ENCODE measurements around the gene HCRT. TPM values are rescaled to one million over a fixed set of nuclear protein-coding genes. Genes with fewer than 3 reads are reported as not detected.

Gene HCRT
- total and polyA plus RNA-seq, 2 donors = 0.19 to 0.23 TPM

GRCh38 chr17:42182927-42183734 is 2.1 kb downstream of the HCRT start:
- H3K27me3 ChIP-seq (ENCODE audit: control insufficient read depth in 2 of 2, insufficient read depth in 1 of 2, low read length in 1 of 2) = peaks cover 33 to 63% of the 10 kb centered on the region in 2 donors
- 73% methylated on average over 9 of the region's 9 CpGs for WGBS

GRCh38 chr17:42181851-42182207 is 3.4 kb downstream of the HCRT start:
- Histone ChIP-seq H3K4me1 (ENCODE audit: control insufficient read depth in 2 of 2, insufficient read depth in 2 of 2, low read length in 2 of 2) (peaks cover 18 to 43% of the 10 kb centered on the region in 2 donors), H3K27me3 (ENCODE audit: control insufficient read depth in 2 of 2, insufficient read depth in 1 of 2, low read length in 1 of 2) (peaks cover 33 to 71% of the 10 kb centered on the region in 2 donors), H3K4me3 (ENCODE audit: low read length in 2 of 2) (no peak overlapping the region), H3K9me3 (ENCODE audit: control insufficient read depth in 2 of 2, insufficient read depth in 1 of 2, low read length in 1 of 2) (peaks cover 0 to 10% of the 10 kb centered on the region in 2 donors), H3K36me3 (ENCODE audit: control insufficient read depth in 2 of 2, insufficient read depth in 2 of 2, low read length in 1 of 2) (no peaks in the 10 kb centered on the region), H3K27ac (ENCODE audit: low read depth in 1 of 2, low read length in 1 of 2) (no peak overlapping the region)
- no peak for DNase-seq (ENCODE audit: low read depth in 6 of 9, low spot score in 9 of 9)
- WGBS = 87% methylated on average over 2 of the region's 2 CpGs

More at GRCh38 chr17:42182927-42183734, 2.1 kb downstream of the HCRT start:
- no peak for DNase-seq (ENCODE audit: low read depth in 6 of 9, low spot score in 9 of 9)
- H3K36me3 ChIP-seq (ENCODE audit: control insufficient read depth in 2 of 2, insufficient read depth in 2 of 2, low read length in 1 of 2) = no peaks in the 10 kb centered on the region
- peak overlapping the region; percentile 58 to 70 for H3K4me3 ChIP-seq (ENCODE audit: low read length in 2 of 2)
- H3K4me1 ChIP-seq (ENCODE audit: control insufficient read depth in 2 of 2, insufficient read depth in 2 of 2, low read length in 2 of 2) = peaks cover 18 to 43% of the 10 kb centered on the region in 2 donors
- peaks cover 0 to 10% of the 10 kb centered on the region in 2 donors for H3K9me3 ChIP-seq (ENCODE audit: control insufficient read depth in 2 of 2, insufficient read depth in 1 of 2, low read length in 1 of 2)
- no peak overlapping the region for H3K27ac ChIP-seq (ENCODE audit: low read depth in 1 of 2, low read length in 1 of 2)

GRCh38 chr17:42180922-42181850 is 4.1 kb downstream of the HCRT start, which contains the start of gene KCNH4:
TSS of gene KCNH4 (minus strand) at chr17:42181142. CDS start at chr17:42180945, 197 bp downstream.
- peaks cover 0 to 10% of the 10 kb centered on the region in 2 donors for H3K9me3 ChIP-seq (ENCODE audit: control insufficient read depth in 2 of 2, insufficient read depth in 1 of 2, low read length in 1 of 2)
- peak in 6 of 9 donors; percentile 45 to 81 (median 61) for DNase-seq (ENCODE audit: low read depth in 6 of 9, low spot score in 9 of 9)
- peaks cover 33 to 71% of the 10 kb centered on the region in 2 donors for H3K27me3 ChIP-seq (ENCODE audit: control insufficient read depth in 2 of 2, insufficient read depth in 1 of 2, low read length in 1 of 2)
- peaks cover 18 to 43% of the 10 kb centered on the region in 2 donors for H3K4me1 ChIP-seq (ENCODE audit: control insufficient read depth in 2 of 2, insufficient read depth in 2 of 2, low read length in 2 of 2)
- H3K36me3 ChIP-seq (ENCODE audit: control insufficient read depth in 2 of 2, insufficient read depth in 2 of 2, low read length in 1 of 2) = no peaks in the 10 kb centered on the region
- WGBS = 5% methylated on average over 60 of the region's 60 CpGs
- H3K27ac ChIP-seq (ENCODE audit: low read depth in 1 of 2, low read length in 1 of 2) = no peak within 1 kb of the TSS
- H3K4me3 ChIP-seq (ENCODE audit: low read length in 2 of 2) = peak within 1 kb of the TSS in 1 of 2 donors; percentile 38

DNA sequence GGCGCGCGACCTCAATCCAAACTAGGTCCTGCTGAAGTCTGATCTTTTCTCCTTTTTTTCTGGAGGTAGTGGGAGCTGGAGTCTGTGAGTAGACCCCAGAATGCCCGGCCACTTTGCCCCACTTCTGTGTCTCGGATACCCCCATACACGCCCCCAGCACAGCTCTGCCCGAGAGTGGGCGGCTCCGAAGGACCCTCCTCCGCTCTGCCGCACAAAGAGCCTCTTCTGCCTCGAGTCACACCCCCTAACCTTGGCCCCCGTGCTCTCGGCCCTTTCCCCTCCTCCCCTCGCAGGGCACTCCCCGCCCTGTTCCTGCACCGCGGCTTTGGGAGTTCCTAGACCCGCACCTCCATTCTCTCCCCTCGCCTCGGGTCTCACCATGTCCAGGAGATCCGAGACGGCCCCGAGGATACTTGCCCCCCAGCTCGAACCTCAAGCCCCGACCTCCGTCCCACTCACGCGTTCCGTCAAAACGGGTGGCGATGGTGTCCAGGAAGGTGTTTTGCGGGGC is 4.8 kb downstream of the HCRT start:
- Histone ChIP-seq H3K9me3 (ENCODE audit: control insufficient read depth in 2 of 2, insufficient read depth in 1 of 2, low read length in 1 of 2) (peaks cover 0 to 13% of the 10 kb centered on the region in 2 donors), H3K27ac (ENCODE audit: low read depth in 1 of 2, low read length in 1 of 2) (no peak overlapping the region), H3K4me1 (ENCODE audit: control insufficient read depth in 2 of 2, insufficient read depth in 2 of 2, low read length in 2 of 2) (peaks cover 18 to 41% of the 10 kb centered on the region in 2 donors), H3K4me3 (ENCODE audit: low read length in 2 of 2) (peak overlapping the region in 1 of 2 donors; percentile 38), H3K36me3 (ENCODE audit: control insufficient read depth in 2 of 2, insufficient read depth in 2 of 2, low read length in 1 of 2) (no peaks in the 10 kb centered on the region), H3K27me3 (ENCODE audit: control insufficient read depth in 2 of 2, insufficient read depth in 1 of 2, low read length in 1 of 2) (peaks cover 33 to 77% of the 10 kb centered on the region in 2 donors)
- WGBS = 5% methylated on average over 33 of the region's 33 CpGs
- DNase-seq (ENCODE audit: low read depth in 6 of 9, low spot score in 9 of 9) = no peak

GRCh38 chr17:42179911-42180410 is 5.3 kb downstream of the HCRT start:
- Histone ChIP-seq H3K36me3 (ENCODE audit: control insufficient read depth in 2 of 2, insufficient read depth in 2 of 2, low read length in 1 of 2) (no peaks in the 10 kb centered on the region), H3K27ac (ENCODE audit: low read depth in 1 of 2, low read length in 1 of 2) (no peak overlapping the region), H3K27me3 (ENCODE audit: control insufficient read depth in 2 of 2, insufficient read depth in 1 of 2, low read length in 1 of 2) (peaks cover 33 to 79% of the 10 kb centered on the region in 2 donors), H3K9me3 (ENCODE audit: control insufficient read depth in 2 of 2, insufficient read depth in 1 of 2, low read length in 1 of 2) (peaks cover 0 to 13% of the 10 kb centered on the region in 2 donors), H3K4me1 (ENCODE audit: control insufficient read depth in 2 of 2, insufficient read depth in 2 of 2, low read length in 2 of 2) (peaks cover 17 to 36% of the 10 kb centered on the region in 2 donors), H3K4me3 (ENCODE audit: low read length in 2 of 2) (no peak overlapping the region)
- 22% methylated on average over 20 of the region's 20 CpGs for WGBS
- peak in 4 of 9 donors; percentile 34 to 65 (median 46) for DNase-seq (ENCODE audit: low read depth in 6 of 9, low spot score in 9 of 9)

DNA sequence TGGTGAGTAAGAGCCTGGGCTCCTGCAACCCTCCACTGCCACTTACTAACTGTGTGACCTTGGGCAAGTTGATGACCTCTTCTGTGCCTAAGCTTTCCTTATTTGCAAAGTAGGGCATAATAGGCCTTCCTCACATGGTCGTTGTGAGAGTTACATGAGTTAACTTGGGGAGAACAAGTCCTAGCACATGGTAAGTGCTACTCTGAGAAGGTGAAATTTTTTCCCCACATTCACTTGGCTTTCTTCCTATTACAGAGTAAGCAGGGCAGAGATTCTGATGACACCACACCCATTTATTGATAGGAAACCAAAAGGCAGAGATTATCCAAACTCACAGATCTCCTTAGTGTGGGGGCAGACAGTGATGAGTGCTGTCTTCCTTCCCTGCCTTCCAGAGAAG is 5.9 kb downstream of the HCRT start:
- H3K4me1 ChIP-seq (ENCODE audit: control insufficient read depth in 2 of 2, insufficient read depth in 2 of 2, low read length in 2 of 2) = peaks cover 10 to 29% of the 10 kb centered on the region in 2 donors
- no peak for DNase-seq (ENCODE audit: low read depth in 6 of 9, low spot score in 9 of 9)
- no peak overlapping the region for H3K4me3 ChIP-seq (ENCODE audit: low read length in 2 of 2)
- peaks cover 33 to 83% of the 10 kb centered on the region in 2 donors for H3K27me3 ChIP-seq (ENCODE audit: control insufficient read depth in 2 of 2, insufficient read depth in 1 of 2, low read length in 1 of 2)
- WGBS = 36% methylated on average over 1 of the region's 1 CpG
- peaks cover 0 to 13% of the 10 kb centered on the region in 2 donors for H3K9me3 ChIP-seq (ENCODE audit: control insufficient read depth in 2 of 2, insufficient read depth in 1 of 2, low read length in 1 of 2)
- H3K36me3 ChIP-seq (ENCODE audit: control insufficient read depth in 2 of 2, insufficient read depth in 2 of 2, low read length in 1 of 2) = no peaks in the 10 kb centered on the region
- H3K27ac ChIP-seq (ENCODE audit: low read depth in 1 of 2, low read length in 1 of 2) = no peak overlapping the region

GRCh38 chr17:42178817-42179216 is 6.4 kb downstream of the HCRT start:
- 50% methylated on average over 14 of the region's 14 CpGs for WGBS
- peaks cover 33 to 84% of the 10 kb centered on the region in 2 donors for H3K27me3 ChIP-seq (ENCODE audit: control insufficient read depth in 2 of 2, insufficient read depth in 1 of 2, low read length in 1 of 2)
- no peak for DNase-seq (ENCODE audit: low read depth in 6 of 9, low spot score in 9 of 9)

GRCh38 chr17:42177684-42178083 is 7.6 kb downstream of the HCRT start:
- Histone ChIP-seq H3K9me3 (ENCODE audit: control insufficient read depth in 2 of 2, insufficient read depth in 1 of 2, low read length in 1 of 2) (peaks cover 0 to 13% of the 10 kb centered on the region in 2 donors), H3K4me3 (ENCODE audit: low read length in 2 of 2) (no peak overlapping the region), H3K27me3 (ENCODE audit: control insufficient read depth in 2 of 2, insufficient read depth in 1 of 2, low read length in 1 of 2) (peaks cover 32 to 75% of the 10 kb centered on the region in 2 donors), H3K36me3 (ENCODE audit: control insufficient read depth in 2 of 2, insufficient read depth in 2 of 2, low read length in 1 of 2) (no peaks in the 10 kb centered on the region), H3K4me1 (ENCODE audit: control insufficient read depth in 2 of 2, insufficient read depth in 2 of 2, low read length in 2 of 2) (peaks cover 8 to 17% of the 10 kb centered on the region in 2 donors), H3K27ac (ENCODE audit: low read depth in 1 of 2, low read length in 1 of 2) (no peak overlapping the region)
- no peak for DNase-seq (ENCODE audit: low read depth in 6 of 9, low spot score in 9 of 9)
- WGBS = 96% methylated on average over 2 of the region's 2 CpGs

More at GRCh38 chr17:42178817-42179216, 6.4 kb downstream of the HCRT start:
- H3K4me3 ChIP-seq (ENCODE audit: low read length in 2 of 2) = no peak overlapping the region
- H3K9me3 ChIP-seq (ENCODE audit: control insufficient read depth in 2 of 2, insufficient read depth in 1 of 2, low read length in 1 of 2) = peaks cover 0 to 13% of the 10 kb centered on the region in 2 donors
- no peak overlapping the region for H3K27ac ChIP-seq (ENCODE audit: low read depth in 1 of 2, low read length in 1 of 2)
- H3K36me3 ChIP-seq (ENCODE audit: control insufficient read depth in 2 of 2, insufficient read depth in 2 of 2, low read length in 1 of 2) = no peaks in the 10 kb centered on the region
- peaks cover 8 to 26% of the 10 kb centered on the region in 2 donors for H3K4me1 ChIP-seq (ENCODE audit: control insufficient read depth in 2 of 2, insufficient read depth in 2 of 2, low read length in 2 of 2)
